Adrenal gland (tissue), 5 donors: ENCODE data around the gene PPP2R5B.

ENCODE experiments used
- CTCF ChIP-seq, 6 experiments: fragments of 450-650 bp in 4 of 6; fragments of 200-600 bp in 2 of 6; sonication (generic) in 1 of 6; IDR thresholded peaks; 1 replicate in 5 of 6; 2 replicates in 1 of 6; pipeline versions ENCODE4 v1.5.1 to v1.8.0; 2016 to 2021; ENCODE audit warnings: antibody characterized with exemption in 6 of 6, mild to moderate bottlenecking in 2 of 6, moderate library complexity in 1 of 6
- POLR2A ChIP-seq, 2 donors: fragments of 450-650 bp; IDR thresholded peaks; one replicate each; pipeline ENCODE4 v1.6.1; 2017; ENCODE audit warnings: antibody characterized with exemption in 2 of 2, mild to moderate bottlenecking in 2 of 2, moderate library complexity in 1 of 2
- donor health status: DM: no; HTN: no; CAD: no.

- TF ChIP-seq CTCF (IDR thresholded peaks at IDR 0.05) (no peak), POLR2A (IDR thresholded peaks at IDR 0.05) (no peak)
Measured at GRCh38 chr11:64906314-64906635, 18.2 kb upstream of the PPP2R5B start.
